ENCODE results near the gene FADS1.

- TF ChIP-seq POLR2A (IDR thresholded peaks at IDR 0.05) (no peak), CTCF (IDR thresholded peaks at IDR 0.05) (no peak)
Observed at GRCh38 chr11:61834278-61835048, 17.7 kb upstream of the FADS1 start.

Data from stomach (tissue), 4 donors.